ENCODE results near the gene FIBP. TPM values are rescaled to one million over a fixed set of nuclear protein-coding genes. Genes with fewer than 3 reads are reported as not detected.

FIBP gene
- total and polyA plus RNA-seq, 2 of the 4 experiments (the other 2 are of a cell fraction): 141 to 182 TPM

DNA sequence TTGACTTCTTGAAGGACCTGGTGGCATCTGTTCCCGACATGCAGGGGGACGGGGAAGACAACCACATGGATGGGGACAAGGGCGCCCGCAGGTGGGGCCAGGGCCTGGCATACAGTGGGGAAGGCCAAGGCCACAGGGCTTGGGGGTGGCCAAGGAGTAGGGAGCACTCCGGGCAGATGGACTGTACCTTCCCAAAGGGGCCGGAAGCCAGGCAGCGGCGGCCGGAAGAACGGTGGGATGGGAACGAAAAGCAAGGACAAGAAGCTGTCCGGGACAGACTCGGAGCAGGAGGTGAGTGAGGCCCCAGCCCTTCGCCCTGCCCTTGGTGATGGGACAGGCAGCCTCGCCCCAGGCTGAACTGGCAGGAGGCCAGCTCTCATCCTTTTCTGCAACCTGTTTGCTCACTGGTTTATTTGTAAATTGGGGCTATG lies 32.1 kb upstream of the FIBP start:
- H3K14ac ChIP-seq (replicated peaks; ENCODE audit: low read depth, low read length): peak overlapping the region; percentile 70
- peaks cover 12 to 51% of the 10 kb centered on the region in 2 experiments for H3K79me1 ChIP-seq (ENCODE audit: low read depth in 1 of 2, low read length in 2 of 2)
- H2AK9ac ChIP-seq (replicated peaks; ENCODE audit: low read depth, low read length, poor library complexity): peak overlapping the region; percentile 98
- peaks cover 11% of the 10 kb centered on the region for H4K20me1 ChIP-seq (ENCODE audit: insufficient read depth, low read length)
- ChIA-PET CTCF (no interaction called here), POLR2A (ENCODE audit: unreplicated experiment) (no interaction called here)
- H3K4me2 ChIP-seq (ENCODE audit: low read depth, low read length): peak overlapping the region; percentile 84
- dilution Hi-C loops (cut with HindIII; ENCODE audit: low sequenced_read_pairs, unreplicated experiment) (no loop called here), intact Hi-C loops (cut with micrococcal nuclease) (no loop called here), in situ Hi-C loops (cut with MboI; ENCODE audit: low sequenced_read_pairs) (no loop called here)
- H3K9me3 ChIP-seq (ENCODE audit: control insufficient read depth, insufficient read depth, low read length): no peaks in the 10 kb centered on the region
- no peak for DNase-seq
- peak overlapping the region; percentile 94 for H2AFZ ChIP-seq (replicated peaks; ENCODE audit: low read length, poor library complexity)
- H2BK20ac ChIP-seq (ENCODE audit: low read depth, low read length): no peak overlapping the region
- peak overlapping the region; percentile 85 for H2BK5ac ChIP-seq (ENCODE audit: low read depth, low read length, poor library complexity, severe bottlenecking)
- peak overlapping the region; percentile 62 for H3K23ac ChIP-seq (ENCODE audit: low read depth, low read length)
- H3K36me3 ChIP-seq (ENCODE audit: control insufficient read depth, insufficient read depth, low read length): peaks cover 41% of the 10 kb centered on the region
- peak overlapping the region in 1 of 2 experiments; percentile 32; a peak in 1 of 4 replicates for H4K8ac ChIP-seq (ENCODE audit: low read depth in 2 of 2, low read length in 2 of 2)
- H3K27me3 ChIP-seq (ENCODE audit: control insufficient read depth, insufficient read depth, low read length): no peaks in the 10 kb centered on the region
- BruUV-seq (replicated peaks): no TSS peak
- H3K4ac ChIP-seq (ENCODE audit: low read depth, low read length): peak overlapping the region; percentile 73
- H2BK15ac ChIP-seq (ENCODE audit: low read depth, low read length): no peak overlapping the region
- no peak overlapping the region for H3K18ac ChIP-seq (ENCODE audit: low read depth, low read length)
- TF ChIP-seq MAZ (IDR thresholded peaks at IDR 0.05; ENCODE audit: borderline replicate concordance, low read depth, low read length): no peak
- TF ChIP-seq CEBPB (IDR thresholded peaks at IDR 0.05; ENCODE audit: low read depth, low read length): no peak
- peak overlapping the region; percentile 55; the same call in 1 of the 2 replicates for H3K56ac ChIP-seq (ENCODE audit: extremely low read depth, insufficient read depth, low read length)
- no peak overlapping the region; the same call in 1 of the 2 replicates for H2BK120ac ChIP-seq (ENCODE audit: low read depth, low read length)
- peaks cover 32% of the 10 kb centered on the region for H3K4me1 ChIP-seq (ENCODE audit: control insufficient read depth, insufficient read depth, low read length)
- ATAC-seq (ENCODE audit: low read depth): no peak
- peak overlapping the region; percentile 66 for H2AK5ac ChIP-seq (ENCODE audit: low read depth, low read length)
- no peak overlapping the region for H4K5ac ChIP-seq (ENCODE audit: low read depth, low read length)
- 53% methylated on average over 11 of the region's 15 CpGs; no CpG with 5 or more reads in 1 of the 2 experiments for WGBS, 2 experiments (ENCODE audit: extremely low coverage in 2 of 2, insufficient read length in 1 of 2)
- peak overlapping the region; percentile 78 for H3K9ac ChIP-seq (ENCODE audit: low read depth, low read length)
- peaks cover 17% of the 10 kb centered on the region for H3K9me1 ChIP-seq (ENCODE audit: insufficient read depth, low read length)
- H4K91ac ChIP-seq (ENCODE audit: insufficient read depth, low read depth, low read length): peak overlapping the region; percentile 35; the same call in 1 of the 2 replicates
- H3K27ac ChIP-seq (ENCODE audit: insufficient read depth, low read length): peak overlapping the region; percentile 93
- H3K4me3 ChIP-seq (ENCODE audit: insufficient read depth, low read depth, low read length): peak overlapping the region; percentile 91
